ENCODE results near the gene RERE. TPM values are rescaled to one million over a fixed set of nuclear protein-coding genes. Genes with fewer than 3 reads are reported as not detected.

Gene RERE
- total RNA-seq, 4 donors from 2014 or later, result 86.4 to 111 (median 103) TPM

DNA sequence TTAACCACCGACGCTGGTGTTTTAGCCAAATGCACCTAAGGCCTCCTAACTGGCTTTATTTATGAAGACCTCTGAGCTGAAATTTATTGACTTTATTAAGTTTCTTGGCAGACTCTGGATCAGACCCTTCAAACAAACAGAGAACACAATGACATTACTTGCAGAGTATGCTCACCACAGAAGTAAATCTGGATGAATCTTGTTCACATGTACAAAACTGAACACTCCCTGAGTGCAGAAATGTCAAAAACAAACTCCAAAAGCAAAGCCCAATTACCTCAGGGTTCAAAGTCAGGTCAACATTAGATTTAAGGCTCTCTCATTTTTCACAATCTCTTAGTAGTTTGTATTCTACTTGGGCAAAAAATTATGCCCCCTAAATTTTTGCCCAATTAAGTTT, 280.9 kb downstream of the RERE start:
- Histone ChIP-seq H3K27me3 (no peaks in the 10 kb centered on the region), H3K9me3 (no peaks in the 10 kb centered on the region), H3K4me1 (peaks cover 0 to 32% (median 6%) of the 10 kb centered on the region in 4 donors), H3K4me3 (no peak overlapping the region), H3K36me3 (peaks cover 0 to 11% (median 0%) of the 10 kb centered on the region in 3 donors), H3K27ac (peak overlapping the region in 2 of 4 donors; percentile 43 to 47)
- no peak for DNase-seq (ENCODE audit: low spot score in 2 of 2)
- 62 to 64% methylated on average over 2 of the region's 2 CpGs for WGBS, 2 donors
- TF ChIP-seq EP300 (IDR thresholded peaks at IDR 0.05), result no peak
- no peak for TF ChIP-seq POLR2A (IDR thresholded peaks at IDR 0.05)
- TF ChIP-seq, protein P1, sequence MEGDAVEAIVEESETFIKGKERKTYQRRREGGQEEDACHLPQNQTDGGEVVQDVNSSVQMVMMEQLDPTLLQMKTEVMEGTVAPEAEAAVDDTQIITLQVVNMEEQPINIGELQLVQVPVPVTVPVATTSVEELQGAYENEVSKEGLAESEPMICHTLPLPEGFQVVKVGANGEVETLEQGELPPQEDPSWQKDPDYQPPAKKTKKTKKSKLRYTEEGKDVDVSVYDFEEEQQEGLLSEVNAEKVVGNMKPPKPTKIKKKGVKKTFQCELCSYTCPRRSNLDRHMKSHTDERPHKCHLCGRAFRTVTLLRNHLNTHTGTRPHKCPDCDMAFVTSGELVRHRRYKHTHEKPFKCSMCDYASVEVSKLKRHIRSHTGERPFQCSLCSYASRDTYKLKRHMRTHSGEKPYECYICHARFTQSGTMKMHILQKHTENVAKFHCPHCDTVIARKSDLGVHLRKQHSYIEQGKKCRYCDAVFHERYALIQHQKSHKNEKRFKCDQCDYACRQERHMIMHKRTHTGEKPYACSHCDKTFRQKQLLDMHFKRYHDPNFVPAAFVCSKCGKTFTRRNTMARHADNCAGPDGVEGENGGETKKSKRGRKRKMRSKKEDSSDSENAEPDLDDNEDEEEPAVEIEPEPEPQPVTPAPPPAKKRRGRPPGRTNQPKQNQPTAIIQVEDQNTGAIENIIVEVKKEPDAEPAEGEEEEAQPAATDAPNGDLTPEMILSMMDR (IDR thresholded peaks at IDR 0.05), result no peak

DNA sequence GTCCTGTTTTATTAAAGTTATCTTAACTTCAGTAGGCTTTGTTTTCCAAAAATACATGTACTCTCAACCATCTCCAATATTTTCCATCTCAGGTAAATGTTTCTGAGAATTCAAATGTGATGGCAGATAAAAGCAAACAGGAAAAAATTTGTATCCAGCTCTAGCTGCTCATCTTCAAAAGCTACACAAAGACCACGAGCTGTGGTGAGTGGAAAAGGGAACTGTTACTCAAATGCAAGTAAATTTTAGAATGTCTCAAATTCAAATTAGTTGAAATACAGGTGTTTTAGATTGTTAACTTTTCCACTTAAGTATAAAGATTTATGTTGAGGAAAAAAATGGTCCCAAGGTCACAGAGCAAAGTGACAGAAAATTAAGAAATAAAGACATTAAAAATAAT, 283.5 kb downstream of the RERE start:
- TF ChIP-seq EP300 (IDR thresholded peaks at IDR 0.05) (no peak), POLR2A (IDR thresholded peaks at IDR 0.05) (no peak)
- TF ChIP-seq, protein P1 (IDR thresholded peaks at IDR 0.05), result no peak
- WGBS, 2 donors, result 78 to 90% methylated on average over 1 of the region's 1 CpG
- peaks cover 0 to 23% (median 6%) of the 10 kb centered on the region in 4 donors for H3K4me1 ChIP-seq
- no peak overlapping the region for H3K4me3 ChIP-seq
- no peak for DNase-seq (ENCODE audit: low spot score in 2 of 2)
- no peaks in the 10 kb centered on the region for H3K9me3 ChIP-seq
- no peaks in the 10 kb centered on the region for H3K36me3 ChIP-seq
- H3K27me3 ChIP-seq, result no peaks in the 10 kb centered on the region
- H3K27ac ChIP-seq, result no peak overlapping the region

DNA sequence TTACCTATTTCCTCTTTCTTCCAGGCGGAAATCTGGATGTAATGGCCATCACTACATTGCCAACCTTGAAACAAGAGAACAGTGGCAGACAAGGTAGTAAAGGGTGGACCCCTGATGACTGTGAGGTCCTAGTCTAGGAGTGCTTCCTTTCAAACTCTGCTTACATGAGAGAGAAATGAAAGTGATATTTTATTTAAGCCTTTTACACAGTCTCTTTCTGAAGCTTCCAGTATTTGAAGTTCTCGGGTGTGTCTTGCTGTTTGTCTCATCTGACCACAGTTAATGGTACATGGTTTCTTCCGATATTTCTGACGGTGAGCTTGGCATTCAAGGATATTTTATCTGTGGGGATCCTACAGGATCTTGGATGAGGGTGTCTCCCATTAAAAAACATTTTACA, 284.3 kb downstream of the RERE start:
- DNase-seq (ENCODE audit: low spot score in 2 of 2), result no peak
- Histone ChIP-seq H3K27ac (no peak overlapping the region), H3K9me3 (no peaks in the 10 kb centered on the region), H3K4me1 (peaks cover 0 to 23% (median 6%) of the 10 kb centered on the region in 4 donors), H3K27me3 (no peaks in the 10 kb centered on the region), H3K4me3 (no peak overlapping the region), H3K36me3 (no peaks in the 10 kb centered on the region)
- WGBS, 2 donors, result 78 to 79% methylated on average over 4 of the region's 4 CpGs
- TF ChIP-seq, protein P1 (IDR thresholded peaks at IDR 0.05), result no peak

DNA sequence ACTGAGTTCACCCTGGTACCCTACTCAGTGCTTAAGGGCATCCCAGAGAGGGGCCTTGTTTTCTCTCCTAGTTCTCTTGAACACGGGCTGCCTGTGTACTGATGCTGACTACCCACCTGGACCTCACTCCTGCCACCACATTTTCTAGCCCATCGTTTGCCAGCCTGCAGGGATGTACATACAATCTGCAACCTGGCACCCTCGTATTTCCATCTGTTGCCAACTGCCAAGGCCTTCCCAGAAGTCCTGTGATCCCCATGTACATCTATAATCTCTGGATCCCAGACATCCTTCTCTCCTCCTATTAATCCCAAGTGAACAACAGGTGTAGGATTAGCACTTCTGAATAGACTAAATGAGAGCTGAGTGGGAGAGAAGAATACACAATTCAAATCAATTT, 287.5 kb downstream of the RERE start:
- no peak for DNase-seq (ENCODE audit: low spot score in 2 of 2)
- Histone ChIP-seq H3K27ac (no peak overlapping the region), H3K27me3 (no peaks in the 10 kb centered on the region), H3K4me3 (no peak overlapping the region), H3K36me3 (no peaks in the 10 kb centered on the region), H3K4me1 (peaks cover 0 to 25% (median 13%) of the 10 kb centered on the region in 4 donors), H3K9me3 (no peaks in the 10 kb centered on the region)
- WGBS, 2 donors, result 89 to 90% methylated on average over 3 of the region's 3 CpGs
- TF ChIP-seq, protein P1 (IDR thresholded peaks at IDR 0.05), result no peak
- no peak for TF ChIP-seq POLR2A (IDR thresholded peaks at IDR 0.05)
- TF ChIP-seq EP300 (IDR thresholded peaks at IDR 0.05), result no peak

DNA sequence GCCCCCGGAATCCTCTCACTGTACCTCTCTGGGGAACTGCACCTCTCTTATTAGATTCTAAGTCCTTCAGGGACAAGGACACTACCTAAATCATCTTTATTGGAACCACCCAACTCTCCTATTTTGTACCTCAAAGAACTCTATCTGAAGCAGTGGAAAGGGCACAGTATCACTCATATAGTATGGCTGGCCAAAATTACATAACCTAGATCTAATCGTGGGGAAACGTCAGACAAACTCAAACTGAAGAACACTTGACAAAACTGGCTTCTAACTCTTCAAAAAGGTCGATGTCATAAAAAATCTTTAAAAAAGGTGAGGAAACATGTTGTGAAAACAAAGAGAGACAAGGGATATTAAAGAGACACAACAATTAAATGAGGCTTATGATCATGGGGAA, 289.5 kb downstream of the RERE start:
- Histone ChIP-seq H3K4me3 (no peak overlapping the region), H3K4me1 (peaks cover 0 to 42% (median 30%) of the 10 kb centered on the region in 4 donors), H3K36me3 (peaks cover 0 to 1% (median 0%) of the 10 kb centered on the region in 3 donors), H3K9me3 (no peaks in the 10 kb centered on the region), H3K27me3 (no peaks in the 10 kb centered on the region), H3K27ac (peak overlapping the region in 3 of 4 donors; percentile 9 to 94 (median 90))
- no peak for TF ChIP-seq POLR2A (IDR thresholded peaks at IDR 0.05)
- WGBS, 2 donors, result 57 to 58% methylated on average over 4 of the region's 4 CpGs
- no peak for DNase-seq (ENCODE audit: low spot score in 2 of 2)
